Ectodermal cell (in vitro differentiated cells): Measurements from ENCODE around the gene CAPN6.

Source experiments
- H3K27ac ChIP-seq: 2 replicates; pipeline ENCODE4 v1.7.0; 2013; ENCODE audit warnings: mild to moderate bottlenecking, low read depth, low read length; ENCODE audit not compliant: insufficient read depth, poor library complexity, severe bottlenecking
- H3K27me3 ChIP-seq: 2 replicates; pipeline ENCODE4 v1.7.0; 2013; ENCODE audit warnings: mild to moderate bottlenecking, low read length; ENCODE audit not compliant: insufficient read depth, control insufficient read depth, poor library complexity, severe bottlenecking
- H3K36me3 ChIP-seq: one replicate; pipeline ENCODE4 v1.7.0; 2013; ENCODE audit warnings: low read length; ENCODE audit not compliant: control insufficient read depth, insufficient read depth
- H3K4me1 ChIP-seq: one replicate; pipeline ENCODE4 v1.7.0; 2013; ENCODE audit warnings: low read length; ENCODE audit not compliant: control insufficient read depth, insufficient read depth
- H3K4me3 ChIP-seq: 2 replicates; pipeline ENCODE4 v1.7.0; 2013; ENCODE audit warnings: low read depth, low read length, control low read depth; ENCODE audit not compliant: insufficient read depth
- H3K9me3 ChIP-seq: 2 replicates; pipeline ENCODE4 v1.7.0; 2013; ENCODE audit warnings: mild to moderate bottlenecking, low read length, moderate library complexity; ENCODE audit not compliant: control insufficient read depth
- WGBS, 2 experiments: methylation state at CpG; one replicate each; pipeline ENCODE4 v1.1.7; 2013; ENCODE audit warnings: missing lambda C conversion rate in 2 of 2; 5-methylcytosine and 5-hydroxymethylcytosine counted together

The CAPN6 gene

GRCh38 chrX:111282139-111282538 lies 11.9 kb upstream of the CAPN6 start:
- no peak overlapping the region for H3K4me3 ChIP-seq
- no peaks in the 10 kb centered on the region for H3K36me3 ChIP-seq
- no peak overlapping the region for H3K27ac ChIP-seq
- H3K4me1 ChIP-seq: no peaks in the 10 kb centered on the region
- WGBS, 2 experiments: 92% methylated on average over 6 of the region's 6 CpGs
- H3K27me3 ChIP-seq: no peaks in the 10 kb centered on the region
- H3K9me3 ChIP-seq: no peaks in the 10 kb centered on the region

DNA sequence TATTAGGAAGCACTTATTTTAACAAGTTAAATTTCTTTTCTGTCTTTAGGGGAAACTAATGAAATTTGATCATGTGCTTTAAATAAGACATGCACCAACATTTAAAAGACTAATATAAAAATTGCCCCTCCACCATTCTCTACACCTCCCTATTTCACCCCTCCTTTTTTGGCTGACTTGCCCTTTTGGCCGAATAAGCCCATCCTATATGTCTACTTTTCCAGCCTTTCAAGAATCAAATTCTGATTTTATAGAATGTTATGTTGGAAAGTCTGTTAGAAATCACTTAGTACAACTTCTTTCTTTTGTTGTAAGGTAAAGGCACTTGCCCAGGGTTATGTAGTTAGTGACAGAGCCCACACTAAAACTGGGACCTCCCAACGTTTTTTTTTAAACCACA lies 1.8 kb downstream of the CAPN6 start:
- no peak overlapping the region for H3K27ac ChIP-seq
- WGBS, 2 experiments: 75% methylated on average over 2 of the region's 2 CpGs; no CpG with 5 or more reads in 1 of the 2 experiments
- H3K36me3 ChIP-seq: no peaks in the 10 kb centered on the region
- H3K27me3 ChIP-seq: no peaks in the 10 kb centered on the region
- H3K4me3 ChIP-seq: no peak overlapping the region
- no peaks in the 10 kb centered on the region for H3K4me1 ChIP-seq
- no peaks in the 10 kb centered on the region for H3K9me3 ChIP-seq

DNA sequence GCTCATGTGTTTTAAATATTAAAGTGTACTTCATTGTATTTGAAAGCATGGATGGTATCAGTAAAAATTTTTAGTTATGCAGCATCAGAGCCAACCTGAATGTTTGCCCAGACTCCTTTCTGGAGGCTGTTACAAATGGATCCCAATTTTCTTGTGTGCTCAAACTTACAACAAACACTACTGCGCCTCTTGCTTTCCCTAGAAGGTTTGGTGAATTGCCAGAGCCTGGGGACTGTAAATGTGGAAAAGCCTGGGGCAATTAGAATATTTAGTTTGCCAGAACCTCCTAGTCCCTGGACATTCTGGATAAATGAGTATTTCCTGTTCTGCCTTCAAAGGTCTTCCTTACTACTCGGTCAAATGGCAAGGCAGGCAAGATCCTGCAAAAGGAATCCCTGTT lies 4.8 kb downstream of the CAPN6 start:
- Histone ChIP-seq H3K27me3 (no peaks in the 10 kb centered on the region), H3K4me1 (no peaks in the 10 kb centered on the region), H3K4me3 (no peak overlapping the region), H3K36me3 (no peaks in the 10 kb centered on the region), H3K9me3 (no peaks in the 10 kb centered on the region), H3K27ac (no peak overlapping the region)
- 100% methylated on average over 1 to 2 of the region's 2 CpGs for WGBS, 2 experiments

GRCh38 chrX:111264385-111264784 lies 5.9 kb downstream of the CAPN6 start:
- H3K4me1 ChIP-seq: no peaks in the 10 kb centered on the region
- no peak overlapping the region for H3K27ac ChIP-seq
- no peak overlapping the region for H3K4me3 ChIP-seq
- H3K27me3 ChIP-seq: no peaks in the 10 kb centered on the region
- no peaks in the 10 kb centered on the region for H3K36me3 ChIP-seq
- no peaks in the 10 kb centered on the region for H3K9me3 ChIP-seq
- 92 to 97% methylated on average over 2 of the region's 2 CpGs for WGBS, 2 experiments

GRCh38 chrX:111262086-111262485 lies 8.2 kb downstream of the CAPN6 start:
- Histone ChIP-seq H3K36me3 (no peaks in the 10 kb centered on the region), H3K9me3 (no peaks in the 10 kb centered on the region), H3K27ac (no peak overlapping the region), H3K4me1 (no peaks in the 10 kb centered on the region), H3K27me3 (no peaks in the 10 kb centered on the region), H3K4me3 (no peak overlapping the region)
- WGBS, 2 experiments: 90 to 93% methylated on average over 3 of the region's 3 CpGs

DNA sequence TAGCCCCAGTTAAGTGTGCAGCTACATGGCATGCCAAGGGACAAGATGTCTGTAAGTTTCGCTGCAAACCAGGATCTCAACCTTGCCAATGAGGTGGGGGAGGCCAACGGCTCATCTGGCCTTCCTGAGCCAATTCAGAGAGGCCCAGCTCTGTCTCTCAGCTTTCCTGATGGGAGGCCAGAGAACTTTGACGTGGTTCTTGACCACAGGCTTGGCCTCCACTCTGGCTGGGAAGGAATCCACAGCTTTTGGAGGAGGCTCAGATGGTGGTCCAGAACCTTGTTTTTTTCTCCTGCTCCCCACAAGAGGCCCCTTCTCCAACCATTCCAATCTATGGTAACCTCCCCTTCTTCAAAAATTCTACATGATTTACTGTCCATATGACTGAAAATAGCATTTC lies 9.8 kb downstream of the CAPN6 start:
- WGBS, 2 experiments: 87 to 92% methylated on average over 3 of the region's 3 CpGs
- Histone ChIP-seq H3K27ac (no peak overlapping the region), H3K36me3 (no peaks in the 10 kb centered on the region), H3K27me3 (no peaks in the 10 kb centered on the region), H3K4me1 (no peaks in the 10 kb centered on the region), H3K4me3 (no peak overlapping the region), H3K9me3 (no peaks in the 10 kb centered on the region)

GRCh38 chrX:111259559-111259958 lies 10.7 kb downstream of the CAPN6 start:
- WGBS, 2 experiments: 85 to 100% methylated on average over 2 of the region's 3 CpGs
- Histone ChIP-seq H3K4me3 (no peak overlapping the region), H3K9me3 (no peaks in the 10 kb centered on the region), H3K36me3 (no peaks in the 10 kb centered on the region), H3K4me1 (no peaks in the 10 kb centered on the region), H3K27me3 (no peaks in the 10 kb centered on the region), H3K27ac (no peak overlapping the region)

GRCh38 chrX:111257733-111258132 lies 12.6 kb downstream of the CAPN6 start:
- Histone ChIP-seq H3K27me3 (no peaks in the 10 kb centered on the region), H3K4me3 (no peak overlapping the region), H3K27ac (no peak overlapping the region), H3K4me1 (no peaks in the 10 kb centered on the region), H3K36me3 (no peaks in the 10 kb centered on the region), H3K9me3 (no peaks in the 10 kb centered on the region)
- 95 to 97% methylated on average over 3 of the region's 3 CpGs for WGBS, 2 experiments

DNA sequence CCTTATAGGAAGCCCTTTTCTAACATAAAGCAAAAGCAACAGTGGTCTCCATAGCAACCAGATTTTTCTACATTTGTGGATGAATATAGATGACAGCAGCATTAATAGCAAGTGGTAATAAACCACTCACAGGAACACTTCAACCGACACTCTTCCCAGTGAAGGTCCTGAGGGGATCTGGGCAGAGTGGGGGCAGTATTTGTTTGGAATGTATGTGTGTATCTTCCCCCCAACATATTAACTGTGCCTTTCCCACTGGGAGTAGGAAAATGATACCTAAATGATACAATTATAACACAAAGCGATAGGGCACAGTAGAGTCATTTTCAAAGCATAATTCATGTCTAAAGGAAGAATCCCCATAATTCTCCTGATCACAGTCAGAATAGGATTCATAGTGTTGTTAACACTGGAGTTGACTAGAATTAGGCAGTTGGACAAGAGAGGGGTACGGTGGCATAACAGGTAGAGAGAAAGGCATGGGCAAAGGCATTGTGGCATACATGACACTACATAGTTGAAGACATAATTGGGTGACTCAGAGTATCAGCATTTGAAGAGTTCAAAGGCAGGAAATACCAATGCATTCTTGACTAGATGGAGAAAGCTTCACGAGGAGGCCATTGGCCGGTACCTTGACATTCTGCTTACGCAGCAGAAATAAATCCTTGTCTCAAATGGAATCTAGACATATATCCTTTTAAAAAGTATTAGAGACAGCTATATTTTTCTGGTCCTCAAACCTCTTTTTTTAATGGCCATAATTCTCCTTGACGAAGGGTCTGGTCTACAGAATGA lies 15.2 kb downstream of the CAPN6 start:
- Histone ChIP-seq H3K36me3 (no peaks in the 10 kb centered on the region), H3K4me1 (no peaks in the 10 kb centered on the region), H3K4me3 (no peak overlapping the region), H3K27me3 (no peaks in the 10 kb centered on the region), H3K9me3 (no peaks in the 10 kb centered on the region), H3K27ac (no peak overlapping the region)
- 76 to 87% methylated on average over 4 to 7 of the region's 7 CpGs for WGBS, 2 experiments

DNA sequence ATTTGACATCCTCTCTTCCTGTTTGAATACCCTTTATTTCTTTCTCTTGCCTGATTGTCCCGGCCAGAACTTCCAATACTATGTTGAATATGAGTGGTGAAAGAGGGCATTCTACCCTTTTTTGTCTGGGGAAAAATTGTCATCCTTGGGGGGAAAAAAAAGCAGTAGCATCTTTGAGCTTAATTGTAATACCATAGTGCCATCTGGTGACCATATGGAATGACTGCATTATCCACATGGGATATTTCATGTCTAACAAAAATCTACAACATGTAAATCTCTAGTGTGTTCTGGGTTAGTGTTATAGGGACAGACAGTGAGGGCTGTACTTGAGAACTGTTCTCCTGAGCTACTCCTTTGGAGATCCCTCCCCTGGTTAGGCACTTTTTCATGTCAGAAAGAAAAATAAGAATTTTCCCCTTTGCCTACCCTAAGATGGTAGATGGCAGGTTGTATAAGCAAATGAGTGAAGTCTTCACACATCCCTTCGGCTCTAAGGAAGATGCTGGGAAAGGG lies 26.0 kb downstream of the CAPN6 start:
- no peaks in the 10 kb centered on the region for H3K9me3 ChIP-seq
- 43 to 49% methylated on average over 2 of the region's 2 CpGs for WGBS, 2 experiments
- H3K36me3 ChIP-seq: no peaks in the 10 kb centered on the region
- H3K4me1 ChIP-seq: no peaks in the 10 kb centered on the region
- no peak overlapping the region for H3K4me3 ChIP-seq
- H3K27me3 ChIP-seq: no peaks in the 10 kb centered on the region
- H3K27ac ChIP-seq: no peak overlapping the region
